Measurements from ENCODE around the gene DGKI. TPM values are rescaled to one million over a fixed set of nuclear protein-coding genes. Genes with fewer than 3 reads are reported as not detected.

Gene DGKI
- total RNA-seq, 1 experiment from 2014 or later = 0.55 TPM

DNA sequence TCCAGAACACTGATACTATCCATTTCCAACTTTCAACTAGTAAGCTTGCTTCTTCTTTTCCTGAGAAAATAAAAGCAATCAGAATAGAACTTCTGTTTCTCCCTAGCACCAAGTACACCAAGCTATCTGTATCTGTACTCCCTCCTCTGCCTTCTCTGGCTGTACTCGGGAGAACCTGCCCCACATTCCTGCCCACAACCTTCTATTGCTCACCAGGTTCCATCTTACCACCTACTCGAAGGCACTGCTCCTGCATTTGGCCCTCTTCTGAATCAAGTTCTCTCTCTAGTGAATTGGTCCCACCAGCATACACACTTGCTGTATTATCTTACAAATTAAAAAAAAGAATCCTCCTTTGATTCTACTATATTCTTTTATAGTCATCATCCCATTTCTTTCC, 333.7 kb downstream of the DGKI start:
- H2BK5ac ChIP-seq (ENCODE audit: insufficient read length, low read length) = no peak overlapping the region
- no peak overlapping the region for H4K91ac ChIP-seq (ENCODE audit: insufficient read length, low read depth, low read length)
- no peak overlapping the region for H3K14ac ChIP-seq (ENCODE audit: insufficient read depth, low read length)
- no peak overlapping the region for H3K9ac ChIP-seq (ENCODE audit: extremely low read depth, insufficient read length, low read length)
- no peaks in the 10 kb centered on the region for H3K9me3 ChIP-seq (ENCODE audit: control insufficient read depth, low read depth, low read length)
- H3K4ac ChIP-seq (ENCODE audit: low read depth, low read length) = no peak overlapping the region
- no peak overlapping the region for H2AFZ ChIP-seq (ENCODE audit: low read length)
- no peak overlapping the region for H3K23ac ChIP-seq (ENCODE audit: insufficient read length, low read depth, low read length)
- no peaks in the 10 kb centered on the region for H3K27me3 ChIP-seq (ENCODE audit: insufficient read depth, low read length)
- no peak overlapping the region for H3K56ac ChIP-seq (ENCODE audit: insufficient read length, low read depth, low read length)
- Mint-ChIP-seq H3K9me3 (no peaks in the 10 kb centered on the region), H3K4me1 (peaks cover 14% of the 10 kb centered on the region in 2 experiments), H3K27ac (no peak overlapping the region), H3K36me3 (ENCODE audit: insufficient read depth in 1 of 3, low read depth in 3 of 3) (no peaks in the 10 kb centered on the region), H3K4me3 (no peak overlapping the region), H3K27me3 (ENCODE audit: low read depth) (no peaks in the 10 kb centered on the region)
- H2BK120ac ChIP-seq (ENCODE audit: low read depth, low read length, poor library complexity, severe bottlenecking) = no peak overlapping the region
- H3K18ac ChIP-seq (ENCODE audit: insufficient read length, low read depth, low read length) = no peak overlapping the region
- no peak overlapping the region for H3K27ac ChIP-seq (ENCODE audit: insufficient read length, low read depth, low read length)
- H4K5ac ChIP-seq (ENCODE audit: insufficient read length, low read depth, low read length) = no peak overlapping the region
- no peaks in the 10 kb centered on the region for H3K23me2 ChIP-seq (ENCODE audit: insufficient read length, low read depth, low read length, poor library complexity, severe bottlenecking)
- no peak overlapping the region for H2AK5ac ChIP-seq (ENCODE audit: insufficient read length, low read length)
- H2BK15ac ChIP-seq (ENCODE audit: low read depth, low read length) = no peak overlapping the region
- H2BK12ac ChIP-seq (ENCODE audit: insufficient read length, low read depth, low read length) = no peak overlapping the region
- no peak overlapping the region for H3K4me2 ChIP-seq (ENCODE audit: insufficient read depth, insufficient read length, low read length)
- H4K20me1 ChIP-seq (ENCODE audit: control insufficient read depth, insufficient read depth, insufficient read length) = no peaks in the 10 kb centered on the region
- H3K4me1 ChIP-seq (ENCODE audit: insufficient read depth, low read length) = peaks cover 5% of the 10 kb centered on the region; the same call in 1 of the 2 replicates
- no CpG with 5 or more reads among the region's 2 CpGs for WGBS (ENCODE audit: extremely low coverage, insufficient read length, low lambda C conversion rate)
- DNase-seq = no peak
- no peaks in the 10 kb centered on the region for H3K79me1 ChIP-seq (ENCODE audit: insufficient read depth, low read depth, low read length, poor library complexity, severe bottlenecking)
- H3T11ph ChIP-seq (ENCODE audit: low read length) = no peak overlapping the region
- H4K8ac ChIP-seq (replicated peaks; ENCODE audit: insufficient read length, low read depth, low read length) = no peak overlapping the region
- no peaks in the 10 kb centered on the region for H3K79me2 ChIP-seq (ENCODE audit: insufficient read depth, low read length)
- no peak overlapping the region for H2BK20ac ChIP-seq (ENCODE audit: low read depth, low read length, poor library complexity, severe bottlenecking)
- TF ChIP-seq, protein P1, sequence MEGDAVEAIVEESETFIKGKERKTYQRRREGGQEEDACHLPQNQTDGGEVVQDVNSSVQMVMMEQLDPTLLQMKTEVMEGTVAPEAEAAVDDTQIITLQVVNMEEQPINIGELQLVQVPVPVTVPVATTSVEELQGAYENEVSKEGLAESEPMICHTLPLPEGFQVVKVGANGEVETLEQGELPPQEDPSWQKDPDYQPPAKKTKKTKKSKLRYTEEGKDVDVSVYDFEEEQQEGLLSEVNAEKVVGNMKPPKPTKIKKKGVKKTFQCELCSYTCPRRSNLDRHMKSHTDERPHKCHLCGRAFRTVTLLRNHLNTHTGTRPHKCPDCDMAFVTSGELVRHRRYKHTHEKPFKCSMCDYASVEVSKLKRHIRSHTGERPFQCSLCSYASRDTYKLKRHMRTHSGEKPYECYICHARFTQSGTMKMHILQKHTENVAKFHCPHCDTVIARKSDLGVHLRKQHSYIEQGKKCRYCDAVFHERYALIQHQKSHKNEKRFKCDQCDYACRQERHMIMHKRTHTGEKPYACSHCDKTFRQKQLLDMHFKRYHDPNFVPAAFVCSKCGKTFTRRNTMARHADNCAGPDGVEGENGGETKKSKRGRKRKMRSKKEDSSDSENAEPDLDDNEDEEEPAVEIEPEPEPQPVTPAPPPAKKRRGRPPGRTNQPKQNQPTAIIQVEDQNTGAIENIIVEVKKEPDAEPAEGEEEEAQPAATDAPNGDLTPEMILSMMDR (conservative IDR thresholded peaks at IDR 0.05) = no peak
